DND-41 (cell line): ENCODE measurements around the gene OR10H3.

ENCODE experiments used
- CTCF ChIP-seq: IDR thresholded peaks from 2 replicates; pipeline ENCODE4 v1.5.1; 2012; ENCODE audit warnings: borderline replicate concordance, low read length, moderate library complexity, mild to moderate bottlenecking; ENCODE audit not compliant: poor library complexity, severe bottlenecking; ENCODE audit errors: extremely low read depth
- EZH2 ChIP-seq: IDR thresholded peaks from 3 replicates; pipeline ENCODE4 v1.6.1; 2012; ENCODE audit warnings: borderline replicate concordance, low read depth, mild to moderate bottlenecking, moderate library complexity, low read length, inconsistent platforms; ENCODE audit not compliant: severe bottlenecking

GRCh38 chr19:15740785-15741184 is 3.0 kb downstream of the OR10H3 start:
- TF ChIP-seq CTCF: no peak
- TF ChIP-seq EZH2: no peak
